Activated naive CD8-positive, alpha-beta T cell treated with anti-CD3 and anti-CD28 coated beads, Interleukin-2, amount 10 ng/mL, durations not matched to agents 7 days and 5 days (primary cell): ENCODE measurements around the gene LRRC74B. TPM values are rescaled to one million over a fixed set of nuclear protein-coding genes. Genes with fewer than 3 reads are reported as not detected.
A peak's percentile ranks its signal among the peaks of the same experiment; 100 is the strongest.
"Not testable (repeated sequence)": the region's sequence is repeated elsewhere in the genome, so short reads cannot be mapped to it uniquely, and the experiment has no call there.

Experiments
- ATAC-seq: fragments of 150-1000 bp; cut with Tn5 transposase; one replicate; pipeline ENCODE4 v1.10.0; 2021; ENCODE audit warnings: low read depth, moderate library complexity
- POLR2A ChIA-PET: fragments of 350-600 bp; sonication (Branson Sonifier 250); formaldehyde crosslinking; loops from one replicate; lab custom pipeline; 2021; ENCODE audit warnings: antibody characterized with exemption; lab: Charles Lee
- DNase-seq: peaks from one replicate; pipeline ENCODE4 v3.0.0; 2021
- H3K27ac Mint-ChIP-seq: one replicate; pipeline ENCODE4 v1.8.0; 2022; ENCODE audit warnings: mild to moderate bottlenecking, mixed read lengths
- H3K27me3 Mint-ChIP-seq: one replicate; pipeline ENCODE4 v1.8.0; 2022; ENCODE audit warnings: mild to moderate bottlenecking, moderate library complexity, mixed read lengths
- H3K36me3 Mint-ChIP-seq: one replicate; pipeline ENCODE4 v1.8.0; 2021; ENCODE audit warnings: mild to moderate bottlenecking, mixed read lengths
- H3K4me1 Mint-ChIP-seq: one replicate; pipeline ENCODE4 v1.8.0; 2021; ENCODE audit warnings: mixed read lengths
- H3K4me3 Mint-ChIP-seq: one replicate; pipeline ENCODE4 v1.8.0; 2022; ENCODE audit warnings: mild to moderate bottlenecking, moderate library complexity, mixed read lengths
- H3K9me3 Mint-ChIP-seq: one replicate; pipeline ENCODE4 v1.8.0; 2021; ENCODE audit warnings: mixed read lengths
- total RNA-seq, 2 experiments: library from RNA; stranded (reverse); gene quantifications; one replicate each; pipeline ENCODE4 v1.2.3, GENCODE V29; 2021

LRRC74B gene
- total RNA-seq, 2 experiments from 2014 or later: not detected

DNA sequence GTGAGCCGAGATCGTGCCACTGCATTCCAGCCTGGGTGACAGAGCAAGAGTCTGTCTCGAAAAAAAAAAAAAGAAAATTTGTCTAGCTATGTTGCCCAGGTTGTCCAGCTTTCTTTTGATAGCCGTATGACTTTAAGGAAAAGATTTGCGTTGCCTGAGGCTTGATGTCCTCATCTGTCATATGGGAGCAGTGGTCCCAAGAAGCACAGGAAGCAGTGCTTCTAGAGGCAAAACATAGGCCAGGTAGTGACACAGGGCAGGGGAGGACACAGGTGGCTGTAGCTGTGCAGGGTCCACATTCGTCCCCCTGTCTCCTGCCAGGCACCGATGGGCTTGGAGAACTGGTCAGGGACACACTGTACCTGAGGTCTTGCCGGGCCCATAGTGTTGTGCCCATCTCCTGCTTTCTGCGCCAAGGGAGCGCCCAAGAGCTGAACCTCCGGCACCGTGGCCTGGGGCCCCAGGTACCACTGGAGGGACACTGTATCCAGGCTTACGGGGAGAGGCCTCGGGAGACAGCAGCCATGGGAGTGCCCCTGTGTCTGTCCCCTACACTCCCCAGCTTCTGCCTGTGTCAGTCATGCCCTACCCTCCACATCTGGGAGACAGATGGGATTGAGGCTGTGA lies 1.4 kb downstream of the LRRC74B start:
- Mint-ChIP-seq H3K27ac (no peak overlapping the region), H3K27me3 (peaks cover 19% of the 10 kb centered on the region), H3K4me1 (peaks cover 31% of the 10 kb centered on the region), H3K4me3 (no peak overlapping the region), H3K9me3 (no peaks in the 10 kb centered on the region), H3K36me3 (no peaks in the 10 kb centered on the region)
- POLR2A ChIA-PET: interaction anchor here (1.4 kb wide), 1 partner anchor 8 kb away, joined by 5 read pairs; no protein-coding TSS in a partner anchor
- ATAC-seq: no peak
- DNase-seq: no peak

DNA sequence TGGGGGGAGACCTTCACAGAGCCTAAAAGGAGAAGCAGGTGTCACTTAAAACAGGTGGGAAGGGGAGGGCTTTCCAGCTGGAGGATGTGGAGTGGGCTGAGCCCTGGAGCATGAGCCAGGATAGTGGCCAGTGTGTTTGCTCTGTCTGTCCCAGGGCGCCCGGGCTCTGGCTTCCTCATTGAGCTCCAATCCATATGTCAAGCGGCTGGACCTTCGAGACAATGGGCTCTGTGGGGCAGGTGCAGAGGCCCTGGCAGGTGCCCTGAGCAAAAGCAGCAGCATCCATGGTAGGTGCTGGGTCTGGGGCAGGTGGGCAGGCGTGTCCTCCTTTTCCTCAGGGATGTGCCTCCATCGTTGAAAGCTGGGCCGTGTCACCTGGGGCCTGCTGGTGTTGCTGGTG lies 2.0 kb downstream of the LRRC74B start:
- Mint-ChIP-seq H3K27ac (no peak overlapping the region), H3K4me1 (peaks cover 31% of the 10 kb centered on the region), H3K9me3 (no peaks in the 10 kb centered on the region), H3K27me3 (peaks cover 17% of the 10 kb centered on the region), H3K4me3 (no peak overlapping the region), H3K36me3 (no peaks in the 10 kb centered on the region)
- ATAC-seq (no peak), DNase-seq (no peak)
- POLR2A ChIA-PET: no interaction called here

DNA sequence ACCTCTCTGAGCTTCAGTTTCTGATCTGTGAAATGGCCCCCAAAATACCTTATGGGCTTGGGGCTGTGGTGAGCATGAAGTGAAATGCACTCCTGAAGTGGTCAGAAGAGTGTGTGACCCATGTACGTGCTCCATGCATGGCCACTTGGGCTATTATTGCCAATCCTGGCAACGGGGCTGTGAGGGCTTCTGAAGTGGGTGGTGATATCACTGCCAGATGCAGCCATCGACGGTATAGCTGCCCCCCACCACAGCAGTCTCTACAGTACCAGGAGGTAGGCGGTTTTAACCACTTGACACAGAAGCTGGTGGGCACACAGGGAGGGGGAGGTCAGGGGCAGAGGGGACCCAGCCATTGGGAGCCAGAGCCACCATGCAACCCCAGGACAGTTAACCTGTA lies 2.7 kb downstream of the LRRC74B start:
- H3K36me3 Mint-ChIP-seq, H3K9me3 Mint-ChIP-seq, H3K4me3 Mint-ChIP-seq, H3K27me3 Mint-ChIP-seq, ATAC-seq, DNase-seq, POLR2A ChIA-PET, H3K27ac Mint-ChIP-seq: not testable (repeated sequence)
- H3K4me1 Mint-ChIP-seq: peaks cover 30% of the 10 kb centered on the region

DNA sequence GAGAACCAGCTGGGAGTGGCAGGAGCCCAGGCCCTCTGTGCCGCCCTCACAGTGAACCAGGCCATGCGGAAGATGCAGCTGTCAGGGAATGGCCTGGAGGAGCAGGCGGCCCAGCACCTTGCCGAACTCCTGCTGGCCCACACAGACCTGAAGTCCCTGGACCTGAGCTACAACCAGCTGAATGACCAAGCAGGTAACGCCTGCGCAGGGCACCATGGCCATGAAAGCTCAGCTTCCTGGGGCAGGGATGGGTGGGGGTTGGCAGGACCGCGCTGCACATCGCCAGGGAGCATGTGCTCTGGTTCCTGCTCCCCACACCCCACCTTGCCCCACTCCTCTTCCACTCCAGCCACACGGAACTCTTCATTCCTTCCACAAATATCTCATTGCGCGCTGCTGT lies 3.2 kb downstream of the LRRC74B start:
- H3K27me3 Mint-ChIP-seq, H3K9me3 Mint-ChIP-seq, H3K27ac Mint-ChIP-seq, H3K4me3 Mint-ChIP-seq, H3K36me3 Mint-ChIP-seq, POLR2A ChIA-PET, ATAC-seq, DNase-seq: not testable (repeated sequence)
- peaks cover 26% of the 10 kb centered on the region for H3K4me1 Mint-ChIP-seq

- DNase-seq: no peak
- POLR2A ChIA-PET: no interaction called here
- no peak for ATAC-seq
- H3K4me3 Mint-ChIP-seq: no peak overlapping the region
- H3K27me3 Mint-ChIP-seq: peaks cover 2% of the 10 kb centered on the region
- peak overlapping the region; percentile 28 for H3K27ac Mint-ChIP-seq
- H3K36me3 Mint-ChIP-seq: no peaks in the 10 kb centered on the region
- peaks cover 23% of the 10 kb centered on the region for H3K4me1 Mint-ChIP-seq
- no peaks in the 10 kb centered on the region for H3K9me3 Mint-ChIP-seq
These were observed 5.5 kb downstream of the LRRC74B start for GRCh38 chr22:21051145-21051830.

DNA sequence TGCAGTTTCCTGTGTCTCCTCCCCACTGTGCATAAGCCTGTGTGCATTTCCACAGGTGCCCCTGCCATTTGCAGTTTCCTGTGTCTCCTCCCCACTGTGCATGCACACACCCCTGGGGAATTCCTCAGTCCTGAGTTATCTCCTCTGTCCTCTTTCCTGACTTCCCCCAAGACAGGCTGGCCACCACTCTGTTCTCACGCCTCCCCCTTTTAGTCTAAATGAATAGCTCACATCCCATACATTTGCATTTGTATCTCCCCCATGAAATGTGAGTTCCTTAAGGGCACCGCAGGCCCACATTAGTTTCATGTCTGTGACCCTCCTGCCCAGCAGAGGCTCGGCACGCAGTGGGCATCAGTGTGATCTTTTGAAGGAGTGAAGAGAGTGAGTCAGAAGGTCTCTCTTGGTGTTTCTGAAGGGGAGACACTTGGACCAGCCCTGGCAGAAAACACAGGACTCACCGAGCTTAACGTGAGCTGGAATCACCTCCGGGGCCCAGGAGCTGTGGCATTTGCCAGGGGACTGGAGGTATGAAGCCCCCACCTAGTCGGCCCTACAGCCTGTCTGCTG lies 6.2 kb downstream of the LRRC74B start:
- H3K36me3 Mint-ChIP-seq: no peaks in the 10 kb centered on the region
- H3K27ac Mint-ChIP-seq: no peak overlapping the region
- peaks cover 7% of the 10 kb centered on the region for H3K27me3 Mint-ChIP-seq
- H3K4me1 Mint-ChIP-seq: peaks cover 28% of the 10 kb centered on the region
- H3K4me3 Mint-ChIP-seq: no peak overlapping the region
- POLR2A ChIA-PET: no interaction called here
- ATAC-seq (no peak), DNase-seq (no peak)
- no peaks in the 10 kb centered on the region for H3K9me3 Mint-ChIP-seq

DNA sequence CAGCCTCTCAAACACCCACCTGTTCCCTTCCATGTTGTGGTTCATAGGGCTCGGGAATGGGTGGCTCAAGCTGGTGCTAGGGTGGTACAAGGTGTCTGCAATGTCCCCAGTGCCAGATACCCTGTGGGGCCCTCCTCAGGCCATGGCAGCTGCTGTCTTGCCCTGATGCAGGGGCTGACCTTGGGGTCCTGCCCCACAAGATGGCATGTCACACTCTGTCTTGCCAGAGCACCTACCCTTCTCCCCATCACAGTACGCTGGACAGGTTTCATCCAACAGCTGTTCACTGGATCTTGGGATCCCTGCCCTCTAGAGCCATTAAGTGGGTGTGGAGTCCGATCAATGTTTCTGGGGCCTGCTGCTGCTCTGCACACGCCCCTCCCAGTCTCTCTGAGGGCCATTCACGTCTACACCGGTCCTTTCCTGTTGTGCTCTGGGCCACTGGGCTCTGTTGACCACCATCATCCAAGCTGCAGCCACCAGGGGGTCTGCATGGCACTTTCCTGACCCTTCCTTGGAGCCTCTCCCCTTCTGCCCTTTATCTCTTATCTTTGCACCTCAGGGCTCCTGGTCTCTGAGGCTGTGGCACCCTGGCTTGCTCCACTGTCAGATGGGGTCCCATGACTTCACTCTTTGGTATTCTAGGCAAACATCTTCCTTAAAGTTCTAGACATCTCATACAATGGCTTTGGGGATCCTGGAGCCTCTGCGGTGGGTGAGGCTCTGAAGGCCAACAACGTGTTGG lies 7.1 kb downstream of the LRRC74B start:
- POLR2A ChIA-PET: no interaction called here

DNA sequence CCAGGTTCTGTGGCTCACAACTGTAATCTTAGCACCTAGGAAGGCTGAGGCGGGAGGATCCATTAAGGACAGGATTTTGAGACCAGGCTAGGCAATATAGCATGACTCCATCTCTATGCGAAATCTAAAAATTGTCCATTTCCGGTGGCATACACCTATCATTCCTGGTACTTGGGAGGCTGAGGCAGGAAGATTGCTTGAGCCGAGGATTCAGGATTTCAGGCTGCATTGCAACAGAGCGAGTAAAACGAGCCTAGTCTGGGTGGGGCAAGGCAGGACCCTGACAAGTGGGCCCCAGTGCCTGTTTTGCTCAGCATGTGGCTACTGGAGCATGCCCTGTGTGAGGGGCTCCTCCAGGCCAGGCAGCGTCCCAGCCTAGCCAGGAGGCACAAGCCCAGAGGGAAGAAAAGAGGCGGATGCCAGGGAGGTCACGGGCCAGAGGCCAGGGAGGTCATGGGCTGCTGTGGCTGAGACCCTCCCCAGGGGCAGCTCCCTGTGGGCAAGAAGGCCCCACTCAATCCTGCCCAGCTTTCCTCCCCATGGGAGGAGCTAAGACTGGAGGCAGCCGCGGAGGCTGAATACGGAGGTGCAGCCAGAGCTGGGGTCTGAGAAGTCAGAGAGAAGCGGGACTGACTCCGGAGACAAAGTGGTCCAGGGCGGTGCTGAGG lies 8.4 kb downstream of the LRRC74B start:
- POLR2A ChIA-PET: no interaction called here

More for the DNA sequence above, 7.1 kb downstream of the LRRC74B start:
- no peak for DNase-seq
- ATAC-seq: no peak
- peaks cover 28% of the 10 kb centered on the region for H3K4me1 Mint-ChIP-seq
- no peaks in the 10 kb centered on the region for H3K36me3 Mint-ChIP-seq
- peaks cover 10% of the 10 kb centered on the region for H3K27me3 Mint-ChIP-seq
- H3K27ac Mint-ChIP-seq: no peak overlapping the region
- no peaks in the 10 kb centered on the region for H3K9me3 Mint-ChIP-seq
- no peak overlapping the region for H3K4me3 Mint-ChIP-seq

DNA sequence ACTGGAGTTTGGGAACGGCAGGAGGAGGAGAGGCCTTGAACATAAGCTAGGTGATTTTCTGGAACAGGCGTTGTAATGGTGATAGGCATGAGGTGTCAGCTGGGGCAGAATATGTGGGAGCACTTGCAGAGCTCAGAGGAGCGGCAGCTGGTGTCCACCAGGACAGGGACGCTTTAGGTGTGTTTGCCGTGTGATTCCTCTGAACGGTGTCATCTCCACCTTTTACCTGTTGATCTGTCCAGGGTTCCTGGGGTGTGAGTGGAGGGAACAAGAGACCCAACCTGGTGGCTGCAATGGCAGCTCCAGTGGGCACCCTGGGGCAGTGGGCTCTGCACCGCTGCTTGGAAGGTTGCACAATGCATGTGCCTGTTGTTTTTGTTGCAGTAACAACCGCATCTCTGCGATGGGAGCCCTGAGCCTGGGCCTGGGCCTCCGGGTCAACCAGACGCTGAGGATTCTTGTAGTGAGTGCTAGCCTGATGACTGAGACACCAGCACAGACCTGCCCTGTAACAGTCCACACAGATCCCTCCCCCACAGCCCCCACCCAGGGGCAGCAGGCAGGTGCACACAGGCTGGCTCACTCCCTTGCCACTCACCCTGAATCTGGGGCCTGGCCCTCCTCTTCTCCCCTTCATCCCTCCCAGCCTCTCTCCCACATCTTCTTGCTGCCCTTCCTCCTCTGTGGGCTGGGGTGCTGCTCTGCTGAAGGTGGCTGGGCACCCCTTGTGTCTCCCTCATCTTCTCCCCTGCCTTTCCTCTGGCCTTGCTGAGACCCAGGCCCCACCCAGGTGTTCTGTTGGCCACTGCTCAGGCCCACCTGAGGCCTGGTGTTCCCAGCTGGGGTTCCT lies 9.2 kb downstream of the LRRC74B start:
- no peaks in the 10 kb centered on the region for H3K36me3 Mint-ChIP-seq
- no peak for ATAC-seq
- no peaks in the 10 kb centered on the region for H3K9me3 Mint-ChIP-seq
- peak overlapping the region; percentile 20 for H3K27ac Mint-ChIP-seq
- peaks cover 10% of the 10 kb centered on the region for H3K27me3 Mint-ChIP-seq
- POLR2A ChIA-PET: interaction anchor here (1.4 kb wide), 1 partner anchor 8 kb away, joined by 5 read pairs; no protein-coding TSS in a partner anchor
- no peak overlapping the region for H3K4me3 Mint-ChIP-seq
- no peak for DNase-seq
- H3K4me1 Mint-ChIP-seq: peaks cover 28% of the 10 kb centered on the region

More for the DNA sequence above, 8.4 kb downstream of the LRRC74B start:
- DNase-seq (no peak), ATAC-seq (no peak)
- Mint-ChIP-seq H3K4me3 (no peak overlapping the region), H3K36me3 (no peaks in the 10 kb centered on the region), H3K4me1 (peaks cover 28% of the 10 kb centered on the region), H3K27me3 (peaks cover 10% of the 10 kb centered on the region), H3K9me3 (no peaks in the 10 kb centered on the region), H3K27ac (no peak overlapping the region)

- DNase-seq: no peak
- POLR2A ChIA-PET: interaction anchor here (1.4 kb wide), 1 partner anchor 9 kb away, joined by 5 read pairs; no protein-coding TSS in a partner anchor
- Mint-ChIP-seq H3K27me3 (peaks cover 10% of the 10 kb centered on the region), H3K4me3 (peak overlapping the region; percentile 73), H3K27ac (peak overlapping the region; percentile 55), H3K9me3 (no peaks in the 10 kb centered on the region), H3K4me1 (peaks cover 28% of the 10 kb centered on the region), H3K36me3 (no peaks in the 10 kb centered on the region)
- peak; percentile 40 for ATAC-seq
These were observed 9.8 kb downstream of the LRRC74B start for GRCh38 chr22:21055564-21055834.

GRCh38 chr22:21055880-21056319 lies 10.2 kb downstream of the LRRC74B start:
- Mint-ChIP-seq H3K27me3 (peaks cover 10% of the 10 kb centered on the region), H3K4me3 (peak overlapping the region; percentile 73), H3K9me3 (no peaks in the 10 kb centered on the region), H3K4me1 (peaks cover 28% of the 10 kb centered on the region), H3K36me3 (no peaks in the 10 kb centered on the region), H3K27ac (peak overlapping the region; percentile 55)
- DNase-seq: no peak
- POLR2A ChIA-PET: interaction anchor here (1.4 kb wide), 1 partner anchor 9 kb away, joined by 5 read pairs; no protein-coding TSS in a partner anchor
- ATAC-seq: peak; percentile 65

GRCh38 chr22:21060363-21060762 lies 14.6 kb downstream of the LRRC74B start:
- Mint-ChIP-seq H3K4me1 (peaks cover 11% of the 10 kb centered on the region), H3K27me3 (peaks cover 12% of the 10 kb centered on the region)
- H3K27ac Mint-ChIP-seq, ATAC-seq, DNase-seq, H3K9me3 Mint-ChIP-seq, H3K36me3 Mint-ChIP-seq, H3K4me3 Mint-ChIP-seq, POLR2A ChIA-PET: not testable (repeated sequence)
